Stimulated activated CD8-positive, alpha-beta memory T cell treated with anti-CD3 and anti-CD28 coated beads, Interleukin-2, amount 100 ng/mL, for 48 hours (primary cell): Measurements from ENCODE around the gene TCAIM.
A peak's percentile ranks its signal among the peaks of the same experiment; 100 is the strongest.

ENCODE experiments used
- DNase-seq, 2 donors: peaks; one replicate each; pipeline ENCODE4 v3.0.0-alpha.2; 2020; ENCODE audit warnings: low read depth in 2 of 2

TCAIM gene

GRCh38 chr3:44338010-44338827 lies at the start of gene TCAIM:
TSS of gene TCAIM (plus strand) at chr3:44338766. CDS start at chr3:44354783, 16,017 bp downstream.
- DNase-seq = peak; percentile 97 to 98

GRCh38 chr3:44289882-44290462 lies 48.6 kb upstream of the TCAIM start:
- no peak for DNase-seq

DNA sequence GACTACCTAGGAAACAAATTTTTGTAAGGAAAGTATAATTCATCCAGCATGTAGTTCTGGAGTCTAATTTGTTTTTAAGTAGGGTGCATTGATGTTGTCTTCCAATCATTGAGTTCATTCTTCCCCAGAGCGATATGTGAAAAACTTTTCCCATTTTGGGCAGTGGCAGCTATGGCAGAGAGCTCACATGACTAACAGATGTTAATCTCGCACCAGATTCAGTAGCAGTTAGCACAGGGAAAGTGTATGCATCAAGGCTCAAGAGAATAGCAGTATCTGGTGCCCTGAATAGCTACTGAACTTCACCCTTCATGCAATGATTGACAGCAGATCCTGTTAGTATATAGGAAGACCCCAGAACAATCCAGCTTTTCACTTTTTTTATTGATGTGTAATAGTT lies 46.3 kb upstream of the TCAIM start:
- DNase-seq = no peak

GRCh38 chr3:44292947-44293346 lies 45.6 kb upstream of the TCAIM start:
- DNase-seq = no peak

GRCh38 chr3:44297255-44297654 lies 41.3 kb upstream of the TCAIM start:
- DNase-seq = no peak

DNA sequence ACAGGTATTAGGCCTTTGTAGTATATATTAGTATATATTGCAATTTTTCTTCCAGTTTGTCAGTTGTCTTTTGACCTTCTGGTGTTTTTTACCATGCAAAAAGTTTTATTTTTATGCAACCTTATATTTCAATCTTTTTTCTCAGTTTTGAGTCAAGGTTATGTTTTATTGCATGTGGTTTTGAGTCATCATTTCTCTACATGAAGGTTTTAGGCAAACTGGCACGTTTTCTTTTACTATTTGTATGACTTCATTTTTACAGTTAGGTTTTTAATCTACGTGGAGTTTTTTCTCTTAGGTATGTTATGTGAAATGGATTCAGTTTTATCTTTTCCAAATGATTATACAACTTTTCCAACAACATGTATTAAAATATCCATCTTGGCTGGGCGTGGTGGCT lies 36.8 kb upstream of the TCAIM start:
- no peak for DNase-seq

DNA sequence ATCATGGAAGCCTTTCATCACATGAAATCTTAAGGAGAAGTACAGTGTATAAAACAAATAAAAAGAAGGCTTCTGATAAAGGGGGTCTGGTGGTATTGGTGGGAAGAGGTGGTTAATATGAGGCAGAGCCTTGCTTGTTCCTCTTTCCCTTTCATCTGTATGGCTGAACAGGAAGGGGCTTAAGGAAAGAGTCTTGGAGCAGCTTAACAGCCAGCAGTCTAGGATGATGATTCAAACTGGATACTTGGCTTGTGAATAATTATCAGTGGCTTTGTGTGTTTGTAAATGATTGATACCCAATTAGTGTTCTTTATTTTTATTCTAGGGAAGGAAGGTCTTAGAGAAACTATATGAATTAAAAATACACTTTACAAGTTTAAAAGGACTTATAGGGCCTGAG lies 29.1 kb upstream of the TCAIM start:
- DNase-seq = no peak

DNA sequence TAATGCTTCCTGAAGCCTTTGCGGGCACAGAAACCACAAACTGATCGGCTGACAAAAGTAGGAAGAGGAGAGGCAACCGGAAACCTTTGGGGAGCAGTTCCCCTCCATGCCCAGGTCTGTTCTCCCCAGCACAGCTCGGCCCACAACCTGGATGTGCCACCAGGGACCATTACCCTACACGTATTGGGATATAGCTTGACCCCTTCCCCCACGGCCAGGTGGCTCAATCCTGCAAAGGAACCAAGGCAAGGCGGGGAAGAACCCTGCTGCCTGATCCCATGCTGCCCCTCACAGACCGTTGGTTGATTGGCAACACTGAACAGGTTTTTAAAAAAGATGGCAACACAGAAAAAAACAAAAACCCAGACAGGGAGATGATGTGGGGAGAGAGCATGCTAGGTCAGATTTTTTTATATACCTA lies 19.7 kb upstream of the TCAIM start:
- DNase-seq = no peak

- no peak for DNase-seq
These were observed 17.2 kb upstream of the TCAIM start for GRCh38 chr3:44321335-44321734.

DNA sequence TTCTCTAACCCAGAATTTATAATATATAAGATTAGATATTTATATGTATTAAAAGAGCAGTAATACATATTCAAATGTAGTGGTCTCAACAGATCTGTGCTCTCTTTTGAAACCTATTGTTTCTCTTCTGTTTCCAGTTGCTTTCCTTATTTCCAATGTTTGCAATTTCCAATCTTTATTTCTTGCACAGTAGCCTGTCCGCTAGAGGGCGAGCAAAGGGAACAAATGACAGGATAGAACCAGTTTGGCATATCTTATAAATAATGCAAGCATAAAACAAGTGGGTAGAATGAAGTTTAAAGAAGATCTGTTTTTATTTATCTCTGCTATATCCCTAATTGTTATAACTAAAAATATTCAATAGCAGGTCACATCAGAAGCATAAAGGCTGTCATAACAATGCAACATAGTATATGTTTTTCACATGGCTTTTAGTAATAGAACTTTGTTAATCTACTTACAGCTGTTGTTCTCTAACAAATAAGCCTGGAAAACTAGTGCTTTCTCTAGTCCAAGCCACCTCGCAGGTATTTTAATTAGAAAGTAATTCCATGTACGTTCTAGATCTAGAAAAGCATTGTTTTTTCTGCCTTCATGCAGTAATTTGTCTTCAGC lies 15.1 kb upstream of the TCAIM start:
- peak; percentile 19 to 40 for DNase-seq

GRCh38 chr3:44324584-44324983 lies 14.0 kb upstream of the TCAIM start:
- no peak for DNase-seq

DNA sequence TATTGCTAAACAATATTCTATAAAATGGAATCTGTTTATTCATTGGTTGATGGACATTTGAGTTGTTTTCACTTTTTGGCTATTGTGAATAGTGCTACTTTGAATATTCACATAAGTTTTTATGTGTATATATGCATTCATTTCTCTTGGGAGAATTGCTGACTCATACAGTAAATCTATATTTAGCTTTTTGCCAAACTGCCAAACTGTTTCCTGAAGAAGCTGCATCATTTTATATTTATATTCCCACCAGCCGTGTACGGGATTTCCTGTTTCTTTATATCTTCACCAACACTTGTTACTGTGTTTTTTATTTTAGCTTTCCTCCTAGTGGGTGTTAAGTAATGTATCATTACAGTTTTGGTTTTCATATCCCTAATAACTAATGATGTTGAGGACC lies 12.5 kb upstream of the TCAIM start:
- no peak for DNase-seq

DNA sequence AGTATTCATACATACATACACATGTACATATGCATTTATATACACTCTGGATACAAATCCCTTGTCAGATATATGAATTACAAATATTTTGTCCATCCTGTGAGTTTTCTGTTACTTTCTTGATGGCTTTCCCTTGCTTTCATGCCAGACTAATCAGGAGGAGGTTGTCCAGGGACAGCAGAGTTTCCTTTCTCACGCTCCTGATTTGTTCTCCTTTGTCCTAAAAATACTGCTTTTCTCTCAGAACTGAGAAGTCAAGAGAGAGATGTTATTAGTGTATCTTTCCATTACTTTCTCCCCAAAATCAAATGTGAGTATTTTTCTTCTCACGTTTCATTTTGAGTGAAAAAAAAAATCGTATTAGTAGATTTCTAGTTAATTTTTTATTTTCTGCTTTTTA lies 12.1 kb upstream of the TCAIM start:
- no peak for DNase-seq

DNA sequence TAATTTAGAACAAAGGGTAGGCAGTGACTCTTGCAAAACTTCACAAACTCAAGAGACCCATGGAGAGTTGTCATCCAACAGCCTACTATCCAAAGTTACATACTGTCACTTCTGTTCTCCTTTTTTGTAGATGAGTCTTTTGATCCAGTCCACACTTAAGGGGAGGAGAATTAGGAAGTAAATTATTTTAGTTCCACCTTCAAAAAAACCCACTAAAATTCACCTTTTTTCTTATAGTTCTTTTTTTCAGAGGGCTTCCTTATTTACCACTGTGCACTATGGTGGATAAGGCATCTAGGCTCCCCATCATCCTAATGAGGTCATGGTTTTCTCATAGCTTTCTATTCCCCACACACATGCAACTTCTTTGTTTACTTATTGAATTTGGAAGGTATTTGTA lies 8.6 kb upstream of the TCAIM start:
- DNase-seq = no peak

- no peak for DNase-seq
These were observed 8.1 kb upstream of the TCAIM start for GRCh38 chr3:44330444-44330843.

DNA sequence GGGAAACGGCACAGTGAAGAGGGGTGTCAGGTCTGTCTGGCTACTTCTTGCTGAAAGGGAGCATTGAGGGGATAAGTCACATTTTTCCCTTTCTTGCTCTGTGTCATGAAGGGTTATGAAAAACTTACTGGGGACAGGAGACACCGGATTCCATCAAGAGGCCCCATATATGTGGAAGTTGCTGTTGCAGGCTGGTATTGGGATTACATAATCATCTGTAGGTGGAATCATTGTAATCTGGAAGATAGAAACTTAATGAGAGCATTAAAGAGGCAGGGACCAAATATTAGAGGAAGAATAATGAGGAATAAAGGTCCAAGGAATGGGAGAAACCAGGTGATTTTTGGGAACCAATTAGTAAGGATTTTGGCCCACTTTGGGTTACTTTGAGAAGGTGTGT lies 4.2 kb upstream of the TCAIM start:
- DNase-seq = no peak

- no peak for DNase-seq
These were observed 1.2 kb upstream of the TCAIM start for GRCh38 chr3:44337248-44337785.

GRCh38 chr3:44338828-44339127 lies 212 bp downstream of the TCAIM start:
- no peak for DNase-seq

GRCh38 chr3:44339181-44340057 lies 853 bp downstream of the TCAIM start:
- no peak for DNase-seq

DNA sequence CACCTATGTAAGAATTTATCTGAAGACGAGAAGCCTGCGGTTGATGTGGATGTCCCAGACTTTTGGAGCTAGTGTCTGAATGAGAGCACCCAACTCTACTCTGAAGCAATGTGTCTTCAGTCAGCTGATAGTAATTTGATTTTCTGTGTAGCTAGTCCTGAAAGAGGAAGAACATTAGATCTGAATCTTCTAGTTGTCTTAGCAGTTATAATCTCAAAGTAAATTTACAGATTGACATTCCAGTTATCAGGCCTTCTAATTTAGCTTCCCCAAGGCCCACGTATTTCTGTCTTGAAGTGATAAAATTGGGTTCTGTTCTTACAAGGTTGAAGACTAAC lies 1.5 kb downstream of the TCAIM start:
- DNase-seq = no peak

- no peak for DNase-seq
These were observed 3.7 kb downstream of the TCAIM start for GRCh38 chr3:44342176-44342790.

- DNase-seq = no peak
These were observed 4.9 kb downstream of the TCAIM start for GRCh38 chr3:44343421-44343820.
